Thoracic aorta (tissue), 2 donors: ENCODE data around the gene SLC2A8. TPM values are rescaled to one million over a fixed set of nuclear protein-coding genes. Genes with fewer than 3 reads are reported as not detected.
A peak's percentile ranks its signal among the peaks of the same experiment; 100 is the strongest.

Experiments used
- ATAC-seq: fragments of 150-250 bp; one replicate; pipeline ENCODE4 v1.8.0; 2017; ENCODE audit warnings: low read depth; ENCODE audit not compliant: insufficient number of reproducible peaks, low FRiP score
- DNase-seq: peaks from one replicate; pipeline ENCODE4 v3.0.0-alpha.2; 2020; ENCODE audit warnings: low spot score
- H3K27ac ChIP-seq, 2 donors: fragments of 200-600 bp; sonication (generic); 1 replicate in 1 of 2; 2 replicates in 1 of 2; pipeline ENCODE4 v1.5.1; 2016; ENCODE audit warnings: mild to moderate bottlenecking in 2 of 2, moderate library complexity in 2 of 2
- H3K27me3 ChIP-seq: fragments of 200-600 bp; sonication (generic); replicated peaks from 2 replicates; pipeline ENCODE4 v1.6.0; 2016; ENCODE audit warnings: mild to moderate bottlenecking; ENCODE audit not compliant: insufficient read depth
- H3K36me3 ChIP-seq: fragments of 200-600 bp; sonication (generic); one replicate; pipeline ENCODE4 v1.5.1; 2016
- H3K4me1 ChIP-seq, 2 donors: fragments of 200-600 bp; sonication (generic); 1 replicate in 1 of 2; 2 replicates in 1 of 2; pipeline versions ENCODE4 v1.5.1 to v1.6.0; 2016; ENCODE audit warnings: low read depth in 2 of 2, mild to moderate bottlenecking in 1 of 2; ENCODE audit not compliant: control insufficient read depth in 1 of 2
- H3K4me3 ChIP-seq: fragments of 200-600 bp; sonication (generic); 2 replicates; pipeline ENCODE4 v1.5.1; 2016; ENCODE audit warnings: mild to moderate bottlenecking
- H3K9me3 ChIP-seq: fragments of 200-600 bp; sonication (generic); 2 replicates; pipeline ENCODE4 v1.5.1; 2016
- total RNA-seq, 2 donors: library from RNA; depleted of rRNA; stranded (reverse); fragments of >200 nt; gene quantifications; one replicate each; pipeline versions ENCODE4 v1.1.0 to v1.2.3, GENCODE V29; 2016
- TF ChIP-seq, protein P1 (sequence below): fragments of 200-600 bp; sonication (generic); IDR thresholded peaks from one replicate; pipeline ENCODE4 v1.5.1; 2019; ENCODE audit warnings: antibody characterized with exemption

Gene SLC2A8
- total RNA-seq, 2 donors from 2014 or later = 21.3 to 33.4 TPM

- ATAC-seq (no peak), DNase-seq (no peak)
- Histone ChIP-seq H3K36me3 (peaks cover 28% of the 10 kb centered on the region), H3K27ac (no peak overlapping the region), H3K27me3 (no peaks in the 10 kb centered on the region), H3K4me1 (no peaks in the 10 kb centered on the region), H3K9me3 (no peaks in the 10 kb centered on the region), H3K4me3 (no peak overlapping the region)
- TF ChIP-seq, protein P1, sequence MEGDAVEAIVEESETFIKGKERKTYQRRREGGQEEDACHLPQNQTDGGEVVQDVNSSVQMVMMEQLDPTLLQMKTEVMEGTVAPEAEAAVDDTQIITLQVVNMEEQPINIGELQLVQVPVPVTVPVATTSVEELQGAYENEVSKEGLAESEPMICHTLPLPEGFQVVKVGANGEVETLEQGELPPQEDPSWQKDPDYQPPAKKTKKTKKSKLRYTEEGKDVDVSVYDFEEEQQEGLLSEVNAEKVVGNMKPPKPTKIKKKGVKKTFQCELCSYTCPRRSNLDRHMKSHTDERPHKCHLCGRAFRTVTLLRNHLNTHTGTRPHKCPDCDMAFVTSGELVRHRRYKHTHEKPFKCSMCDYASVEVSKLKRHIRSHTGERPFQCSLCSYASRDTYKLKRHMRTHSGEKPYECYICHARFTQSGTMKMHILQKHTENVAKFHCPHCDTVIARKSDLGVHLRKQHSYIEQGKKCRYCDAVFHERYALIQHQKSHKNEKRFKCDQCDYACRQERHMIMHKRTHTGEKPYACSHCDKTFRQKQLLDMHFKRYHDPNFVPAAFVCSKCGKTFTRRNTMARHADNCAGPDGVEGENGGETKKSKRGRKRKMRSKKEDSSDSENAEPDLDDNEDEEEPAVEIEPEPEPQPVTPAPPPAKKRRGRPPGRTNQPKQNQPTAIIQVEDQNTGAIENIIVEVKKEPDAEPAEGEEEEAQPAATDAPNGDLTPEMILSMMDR = no peak
Measured at GRCh38 chr9:127353882-127354281, 43.1 kb upstream of the SLC2A8 start.

GRCh38 chr9:127356906-127357305, 40.1 kb upstream of the SLC2A8 start:
- Histone ChIP-seq H3K36me3 (peaks cover 26% of the 10 kb centered on the region), H3K9me3 (no peaks in the 10 kb centered on the region), H3K27me3 (no peaks in the 10 kb centered on the region), H3K4me1 (peaks cover 9 to 22% of the 10 kb centered on the region in 2 donors), H3K4me3 (no peak overlapping the region), H3K27ac (no peak overlapping the region)
- TF ChIP-seq, protein P1 = no peak
- ATAC-seq = no peak
- no peak for DNase-seq

GRCh38 chr9:127358023-127358535, 38.9 kb upstream of the SLC2A8 start:
- DNase-seq (no peak), ATAC-seq (no peak)
- H3K4me3 ChIP-seq = no peak overlapping the region
- TF ChIP-seq, protein P1 = no peak
- no peaks in the 10 kb centered on the region for H3K9me3 ChIP-seq
- H3K4me1 ChIP-seq = peaks cover 9 to 22% of the 10 kb centered on the region in 2 donors
- peaks cover 27% of the 10 kb centered on the region for H3K36me3 ChIP-seq
- H3K27me3 ChIP-seq = no peaks in the 10 kb centered on the region
- H3K27ac ChIP-seq = peak overlapping the region in 1 of 2 donors; percentile 77

DNA sequence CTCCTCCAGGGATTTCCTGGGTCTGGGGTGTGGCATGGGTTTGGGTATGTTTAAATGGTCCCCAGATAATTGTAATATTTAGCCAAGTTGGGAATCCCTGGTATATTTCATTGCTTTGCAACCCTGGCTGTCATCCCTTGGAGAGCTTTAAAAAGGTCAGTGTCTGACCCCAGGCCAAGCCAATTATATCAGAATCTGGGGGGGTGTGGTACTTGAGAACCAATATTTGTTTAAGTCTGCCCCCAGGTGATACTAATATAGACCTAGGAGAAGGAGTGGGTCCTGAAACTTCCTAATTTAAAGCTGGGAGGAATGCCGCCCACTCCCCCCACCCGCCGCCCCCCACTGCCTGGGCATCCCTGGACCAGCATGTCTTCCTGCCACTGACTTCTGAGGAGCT, 38.2 kb upstream of the SLC2A8 start:
- Histone ChIP-seq H3K36me3 (peaks cover 32% of the 10 kb centered on the region), H3K4me1 (peaks cover 9 to 22% of the 10 kb centered on the region in 2 donors), H3K27me3 (no peaks in the 10 kb centered on the region), H3K4me3 (no peak overlapping the region), H3K9me3 (no peaks in the 10 kb centered on the region), H3K27ac (peak overlapping the region; percentile 56 to 77)
- TF ChIP-seq, protein P1 = no peak
- no peak for DNase-seq
- no peak for ATAC-seq

- DNase-seq (no peak), ATAC-seq (no peak)
- Histone ChIP-seq H3K9me3 (no peaks in the 10 kb centered on the region), H3K27ac (peak overlapping the region; percentile 56 to 77), H3K4me1 (peaks cover 9 to 22% of the 10 kb centered on the region in 2 donors), H3K27me3 (no peaks in the 10 kb centered on the region), H3K36me3 (peaks cover 31% of the 10 kb centered on the region), H3K4me3 (no peak overlapping the region)
- TF ChIP-seq, protein P1 = peak; percentile 12
Measured at GRCh38 chr9:127360250-127360649, 36.7 kb upstream of the SLC2A8 start.
